Limb (tissue), 2 donors: ENCODE measurements around the gene PLCH2.

Experiments used
- DNase-seq, 2 donors: peaks; one replicate each; pipeline ENCODE4 v3.0.0-alpha.2; 2016; ENCODE audit errors: extremely low spot score in 2 of 2

The PLCH2 gene

GRCh38 chr1:2497891-2498290 lies 21.8 kb downstream of the PLCH2 start:
- no peak for DNase-seq

GRCh38 chr1:2498648-2499047 lies 22.6 kb downstream of the PLCH2 start:
- no peak for DNase-seq

- no peak for DNase-seq
Measured at GRCh38 chr1:2499260-2499659, 23.2 kb downstream of the PLCH2 start.

DNA sequence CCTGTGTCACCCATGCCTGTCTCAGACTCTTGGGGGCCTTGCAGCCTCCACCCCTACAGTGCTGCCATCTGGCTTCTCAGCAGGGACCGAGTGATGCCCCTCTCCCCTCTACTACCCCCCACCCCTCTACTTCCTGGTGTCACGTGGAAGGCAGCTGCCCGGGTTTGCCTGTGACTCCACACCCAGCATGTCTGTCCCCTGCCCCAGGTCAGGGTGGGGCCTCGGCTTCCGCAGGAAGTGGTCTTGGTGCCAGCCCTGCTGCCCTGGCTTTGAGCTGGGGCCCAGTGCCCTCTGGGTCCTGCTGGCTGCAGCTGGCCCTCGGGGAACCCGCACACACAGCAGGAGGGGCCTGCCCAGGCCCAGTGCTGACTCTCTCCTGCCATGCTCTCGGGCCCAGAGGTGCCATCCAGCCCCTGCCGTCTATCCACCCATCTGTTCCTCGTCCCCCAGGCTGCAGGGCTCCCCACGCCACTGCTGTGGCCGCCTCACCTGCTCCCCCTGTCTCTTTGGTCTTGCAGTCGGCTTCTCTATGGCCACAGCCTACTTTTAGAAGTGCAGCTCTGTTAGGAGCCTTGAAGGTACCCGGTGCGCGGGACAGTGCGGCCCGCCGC lies 24.0 kb downstream of the PLCH2 start:
- no peak for DNase-seq

DNA sequence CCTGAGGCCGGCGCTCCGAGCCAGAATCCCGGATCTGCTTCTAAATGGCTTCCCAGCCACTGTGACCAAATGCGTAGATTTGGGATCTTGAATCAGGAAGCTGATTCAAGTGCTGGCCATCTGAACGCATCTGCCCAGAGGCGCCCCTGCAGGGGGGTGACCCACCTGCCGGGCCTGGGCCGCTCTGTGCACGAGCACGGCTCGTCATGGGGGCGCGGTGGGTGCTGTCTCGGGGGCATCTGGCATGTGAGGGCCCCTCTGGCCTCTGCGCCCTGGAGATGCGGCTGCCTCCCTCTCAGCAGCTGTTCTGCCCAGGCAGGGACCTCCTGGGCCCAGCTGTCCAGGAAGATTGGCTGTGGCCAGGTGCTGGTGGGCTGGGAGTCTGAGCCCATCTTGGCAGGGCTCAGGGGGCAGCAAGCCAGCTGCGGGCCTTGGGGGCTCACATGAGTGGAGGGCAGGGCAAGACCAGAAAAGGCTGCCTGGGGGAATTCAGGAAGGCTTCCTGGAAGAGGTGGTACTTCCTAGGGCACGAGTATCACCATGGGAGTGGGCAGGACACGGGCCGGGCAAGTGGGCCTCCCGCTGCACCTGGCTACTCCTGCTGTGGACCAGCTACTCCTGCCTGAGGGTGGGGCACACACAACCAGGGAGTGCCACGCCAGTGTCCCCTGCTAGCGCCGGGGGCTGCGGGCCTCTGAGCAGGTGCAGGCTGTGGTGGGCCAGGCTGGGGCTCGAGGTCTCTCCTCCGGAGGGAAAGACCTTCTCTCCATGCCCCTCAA lies 25.1 kb downstream of the PLCH2 start:
- DNase-seq = no peak

DNA sequence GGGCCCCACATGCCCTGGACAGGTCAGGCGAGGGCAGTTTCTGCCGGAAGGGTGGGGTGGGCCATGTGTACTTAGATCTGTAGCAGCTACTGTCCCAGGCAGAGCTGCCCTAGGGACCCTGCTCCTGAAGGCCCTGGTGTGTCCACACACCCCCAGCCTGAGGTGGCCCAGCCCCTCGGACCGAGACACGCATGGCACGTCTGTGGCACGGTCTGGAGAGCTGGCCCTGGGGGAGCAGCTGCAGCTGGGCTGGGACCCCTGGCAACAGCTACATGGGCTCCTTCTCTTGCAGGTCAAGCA lies 25.7 kb downstream of the PLCH2 start:
- DNase-seq = no peak

GRCh38 chr1:2502210-2502609 lies 26.1 kb downstream of the PLCH2 start:
- DNase-seq = no peak

DNA sequence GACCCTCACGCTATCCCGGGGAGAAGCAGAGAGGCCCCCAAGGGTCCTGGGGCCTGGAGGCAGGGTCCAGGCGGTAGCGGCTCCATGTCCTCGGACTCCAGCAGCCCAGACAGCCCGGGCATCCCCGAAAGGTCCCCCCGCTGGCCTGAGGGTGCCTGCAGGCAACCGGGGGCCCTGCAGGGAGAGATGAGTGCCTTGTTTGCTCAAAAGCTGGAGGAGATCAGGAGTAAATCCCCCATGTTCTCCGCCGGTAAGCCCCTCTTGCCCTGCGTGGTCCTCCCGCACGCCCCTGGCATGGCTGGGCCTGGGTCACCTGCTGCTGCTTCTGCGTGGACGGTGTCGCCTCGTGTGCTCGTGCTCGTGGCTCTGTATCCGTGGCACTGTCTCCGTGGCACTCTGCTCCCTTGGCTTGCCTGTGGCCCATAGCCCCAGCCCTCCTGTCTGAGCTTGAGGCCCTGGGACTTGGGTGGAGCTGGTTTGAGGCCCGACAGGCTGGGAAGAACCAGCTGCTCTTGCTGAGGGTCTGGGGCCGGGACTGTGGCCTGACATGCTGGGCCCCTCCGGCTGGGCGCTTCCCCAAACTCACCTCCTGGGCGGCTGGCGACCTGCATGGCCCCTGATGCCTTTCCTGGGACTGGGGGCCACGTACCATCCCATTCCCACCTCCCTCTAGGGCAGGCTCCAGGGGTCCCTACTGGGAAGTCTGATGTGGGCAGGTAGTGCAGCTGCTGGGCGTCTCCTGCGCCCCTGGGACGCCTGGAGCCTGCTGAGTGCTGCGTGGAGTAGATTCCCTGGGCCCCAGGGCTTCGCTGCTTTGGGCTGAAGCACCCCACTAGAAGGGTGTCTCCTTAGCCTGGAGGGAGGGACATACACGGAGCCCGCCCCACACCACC lies 26.8 kb downstream of the PLCH2 start:
- DNase-seq = no peak

DNA sequence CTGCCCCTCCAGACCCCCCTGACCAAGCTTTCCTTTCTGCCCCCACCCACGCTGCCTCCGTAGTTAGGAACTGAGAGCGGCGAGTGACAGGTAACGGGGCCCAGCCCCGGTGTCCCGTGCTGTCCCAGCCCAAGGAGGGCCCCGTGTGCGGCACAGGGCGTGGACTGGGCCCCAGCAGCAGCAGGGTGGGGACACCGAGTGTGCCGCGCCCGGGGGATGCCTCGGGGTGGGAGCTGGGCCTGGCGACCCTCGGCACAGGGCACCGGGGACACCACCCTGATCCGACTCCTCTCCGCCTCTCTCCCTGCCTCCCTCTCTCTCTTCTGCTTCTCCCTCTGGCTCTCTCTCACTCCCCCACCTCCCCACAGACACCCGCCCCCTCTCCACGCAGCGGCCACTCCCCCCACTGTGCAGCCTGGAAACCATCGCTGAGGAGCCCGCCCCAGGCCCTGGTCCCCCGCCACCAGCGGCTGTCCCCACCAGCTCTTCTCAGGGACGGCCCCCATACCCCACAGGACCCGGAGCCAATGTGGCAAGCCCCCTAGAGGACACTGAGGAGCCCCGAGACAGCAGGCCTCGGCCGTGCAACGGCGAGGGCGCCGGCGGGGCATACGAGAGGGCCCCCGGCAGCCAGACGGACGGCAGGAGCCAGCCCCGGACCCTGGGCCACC lies 27.6 kb downstream of the PLCH2 start:
- no peak for DNase-seq

DNA sequence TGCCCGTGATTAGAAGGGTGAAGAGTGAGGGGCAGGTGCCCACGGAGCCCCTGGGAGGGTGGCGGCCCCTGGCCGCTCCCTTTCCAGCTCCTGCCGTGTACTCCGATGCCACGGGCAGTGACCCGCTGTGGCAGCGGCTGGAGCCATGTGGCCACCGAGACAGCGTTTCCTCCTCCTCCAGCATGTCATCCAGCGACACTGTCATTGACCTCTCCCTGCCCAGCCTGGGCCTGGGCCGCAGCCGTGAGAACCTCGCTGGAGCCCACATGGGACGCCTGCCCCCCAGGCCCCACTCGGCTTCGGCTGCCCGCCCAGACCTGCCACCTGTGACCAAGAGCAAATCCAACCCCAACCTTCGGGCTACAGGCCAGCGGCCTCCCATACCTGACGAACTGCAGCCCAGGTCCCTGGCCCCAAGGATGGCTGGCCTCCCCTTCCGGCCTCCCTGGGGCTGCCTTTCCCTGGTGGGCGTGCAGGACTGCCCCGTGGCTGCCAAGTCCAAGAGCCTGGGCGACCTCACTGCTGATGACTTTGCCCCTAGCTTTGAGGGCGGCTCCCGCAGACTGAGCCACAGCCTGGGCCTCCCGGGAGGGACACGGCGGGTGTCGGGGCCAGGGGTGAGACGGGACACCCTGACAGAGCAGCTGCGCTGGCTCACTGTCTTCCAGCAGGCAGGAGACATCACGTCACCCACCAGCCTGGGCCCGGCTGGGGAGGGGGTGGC lies 28.3 kb downstream of the PLCH2 start:
- peak in 1 of 2 donors; percentile 72 for DNase-seq

DNA sequence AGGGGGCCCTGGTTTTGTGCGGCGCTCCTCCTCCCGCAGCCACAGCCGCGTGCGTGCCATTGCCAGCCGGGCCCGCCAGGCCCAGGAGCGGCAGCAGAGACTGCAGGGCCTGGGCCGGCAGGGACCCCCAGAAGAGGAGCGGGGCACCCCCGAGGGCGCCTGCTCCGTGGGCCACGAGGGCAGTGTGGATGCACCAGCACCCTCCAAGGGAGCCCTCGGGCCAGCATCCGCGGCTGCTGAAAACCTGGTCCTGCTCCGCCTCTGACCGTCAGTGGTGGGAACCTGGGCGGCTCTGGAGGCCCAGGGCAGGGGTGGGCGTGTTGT lies 28.8 kb downstream of the PLCH2 start:
- DNase-seq = no peak

- DNase-seq = no peak
Measured at GRCh38 chr1:2505461-2505994, 29.4 kb downstream of the PLCH2 start.

DNA sequence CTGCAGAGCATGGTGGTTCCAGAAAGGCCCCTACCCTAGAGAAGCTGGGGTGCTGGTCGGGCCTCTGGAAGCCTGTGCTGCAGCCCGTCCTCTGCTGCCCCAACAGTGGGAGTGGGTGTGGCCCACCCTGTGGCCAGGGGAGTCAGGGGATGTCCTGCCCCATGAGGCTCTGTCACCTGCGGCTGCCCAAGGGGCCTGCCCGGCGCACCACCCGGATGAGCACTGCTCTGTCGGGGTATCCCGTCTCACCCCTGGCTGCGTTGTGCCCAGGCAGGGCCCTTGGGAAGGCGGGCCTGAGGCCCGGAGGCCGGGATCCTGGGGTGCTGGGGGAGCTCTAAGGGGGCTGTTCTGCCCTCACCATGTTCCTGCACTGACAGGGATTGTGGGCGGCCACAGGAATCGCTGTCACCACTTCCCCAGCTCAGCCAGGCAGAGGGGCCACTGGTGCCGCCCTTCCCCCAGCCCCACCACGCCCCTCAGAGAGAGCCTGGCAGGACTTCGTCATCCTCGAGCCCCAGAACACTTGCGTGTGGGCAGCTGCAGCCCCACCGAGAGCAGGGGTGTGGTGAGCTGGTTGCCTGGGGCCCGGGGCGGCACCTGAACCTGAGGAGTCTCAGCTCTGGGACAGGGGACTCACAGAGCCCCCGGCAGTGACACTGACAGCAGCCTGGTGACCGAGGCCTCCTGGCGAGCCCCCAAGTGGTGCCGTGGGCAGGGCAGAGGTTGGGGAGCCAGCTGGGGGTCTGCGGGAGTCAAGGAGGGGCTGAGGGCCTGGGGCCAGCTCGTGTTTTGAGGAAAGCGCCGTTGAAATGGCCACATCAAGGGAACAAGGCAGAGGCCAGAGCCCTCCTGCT lies 30.1 kb downstream of the PLCH2 start:
- DNase-seq = no peak

DNA sequence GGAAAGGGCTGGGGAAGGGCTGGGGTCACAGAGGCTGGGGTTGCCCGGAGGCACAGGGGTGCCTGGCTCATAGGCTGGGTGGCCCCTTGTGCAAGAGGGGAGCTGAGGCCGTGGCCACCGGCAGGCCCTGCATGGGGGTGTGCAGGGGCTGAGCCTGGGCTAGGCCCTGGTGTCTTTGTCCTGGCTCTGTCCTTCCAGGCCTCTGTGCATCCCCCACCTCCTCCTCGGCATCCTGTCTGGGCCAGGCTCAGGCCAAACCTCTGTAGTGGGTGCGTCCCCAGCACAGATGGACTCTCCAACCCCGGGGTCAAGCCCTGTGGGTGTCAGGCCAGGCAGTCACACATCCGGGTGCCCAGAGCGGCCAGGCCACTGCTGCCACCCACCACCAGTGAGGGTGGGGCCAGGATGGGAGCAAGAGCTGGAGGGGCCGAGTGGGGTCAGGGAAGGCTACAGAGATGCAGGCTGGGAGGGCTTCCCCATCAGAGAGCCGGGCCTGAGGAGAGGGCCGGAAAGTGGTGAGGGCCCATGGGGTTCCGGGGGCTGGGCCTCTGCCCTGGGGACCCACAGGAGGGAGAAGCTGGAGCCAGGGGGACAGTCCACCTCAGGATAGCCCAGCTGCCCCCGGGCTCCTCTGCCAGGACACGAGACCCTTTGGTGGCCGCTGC lies 30.9 kb downstream of the PLCH2 start:
- DNase-seq = no peak

DNA sequence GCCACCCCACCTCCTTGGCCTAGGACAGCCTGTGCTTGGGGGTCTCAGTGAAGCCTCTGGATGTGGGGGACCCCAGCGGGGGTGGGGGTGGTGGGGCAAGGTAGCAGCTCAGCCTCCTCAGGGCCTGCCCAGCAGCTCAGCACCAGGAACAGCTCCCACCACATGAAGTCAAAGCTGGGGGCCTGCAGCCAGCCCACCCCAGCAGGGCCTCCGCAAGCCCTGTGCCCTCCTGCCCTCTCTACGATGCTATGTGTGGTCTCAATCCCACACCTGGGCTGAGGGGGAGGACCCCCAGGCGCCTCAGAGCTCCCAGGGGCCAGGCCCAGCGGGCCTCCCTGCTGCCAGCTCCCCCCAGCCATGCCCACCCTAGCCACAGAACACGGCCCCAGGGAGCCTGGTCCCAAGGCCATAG lies 31.7 kb downstream of the PLCH2 start:
- no peak for DNase-seq

- no peak for DNase-seq
Measured at GRCh38 chr1:2508180-2508579, 32.1 kb downstream of the PLCH2 start.

DNA sequence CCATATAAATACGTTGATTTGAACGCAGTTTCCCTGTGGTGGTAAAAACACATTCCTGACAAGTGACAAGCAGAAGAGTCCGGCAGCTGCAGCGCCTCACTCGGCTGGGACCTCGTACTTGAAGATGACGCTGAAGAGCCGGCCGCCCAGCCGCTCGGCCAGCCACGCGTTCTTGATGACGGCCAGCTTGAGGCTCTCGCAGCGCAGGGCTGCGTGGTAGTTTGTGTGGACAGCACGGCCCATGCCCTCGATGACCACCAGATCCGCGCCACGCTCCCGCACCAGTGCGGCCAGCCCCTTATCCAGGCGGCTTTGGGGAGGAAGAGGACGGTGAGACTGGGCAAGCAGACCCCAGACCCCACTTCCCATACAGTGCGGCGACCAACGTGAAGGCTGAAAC lies 32.7 kb downstream of the PLCH2 start:
- no peak for DNase-seq

DNA sequence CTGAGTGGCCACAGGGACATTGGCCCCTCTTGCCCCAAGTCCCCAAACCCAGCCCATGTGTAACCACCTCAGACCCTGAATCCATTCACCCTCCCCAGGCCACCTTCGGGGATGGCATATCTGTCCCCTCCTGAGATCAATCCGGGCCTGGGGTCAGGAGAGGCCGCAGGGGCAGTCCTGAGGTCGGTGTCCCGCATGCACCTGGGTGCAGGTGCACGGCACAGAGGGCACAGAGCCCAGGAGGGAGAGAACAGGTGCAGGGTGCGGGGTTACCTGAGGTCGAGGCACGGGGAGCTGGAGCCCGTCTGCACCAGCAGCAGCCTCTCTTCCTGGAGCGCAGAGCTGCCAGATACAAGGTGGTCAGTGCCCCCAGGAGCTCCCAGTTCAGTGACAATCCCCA lies 33.5 kb downstream of the PLCH2 start:
- no peak for DNase-seq

- no peak for DNase-seq
Measured at GRCh38 chr1:2510366-2511155, 34.5 kb downstream of the PLCH2 start.
